ENCODE results near the gene DHRSX.
"Not testable (repeated sequence)": the region's sequence is repeated elsewhere in the genome, so short reads cannot be mapped to it uniquely, and the experiment has no call there.

DHRSX gene

DNA sequence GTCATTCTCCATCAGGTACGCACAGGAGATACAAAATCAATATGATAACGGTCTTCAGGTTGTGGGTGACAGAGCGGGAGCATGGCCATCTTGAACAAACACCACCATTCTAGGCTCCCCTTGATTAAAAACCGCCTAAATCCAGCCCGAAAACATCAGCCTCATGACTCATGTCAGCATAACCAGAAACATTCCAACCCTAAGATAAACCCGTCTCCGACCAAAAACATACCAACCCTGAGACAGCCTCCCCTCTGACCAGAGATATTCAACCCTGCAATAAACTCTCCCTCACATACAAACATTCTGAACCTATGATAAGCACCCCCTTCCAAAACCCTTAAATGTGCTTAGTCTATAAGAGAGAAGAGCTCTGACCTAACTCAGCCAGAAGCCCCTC, 157.9 kb downstream of the DHRSX start:
- no peak for DNase-seq

DNA sequence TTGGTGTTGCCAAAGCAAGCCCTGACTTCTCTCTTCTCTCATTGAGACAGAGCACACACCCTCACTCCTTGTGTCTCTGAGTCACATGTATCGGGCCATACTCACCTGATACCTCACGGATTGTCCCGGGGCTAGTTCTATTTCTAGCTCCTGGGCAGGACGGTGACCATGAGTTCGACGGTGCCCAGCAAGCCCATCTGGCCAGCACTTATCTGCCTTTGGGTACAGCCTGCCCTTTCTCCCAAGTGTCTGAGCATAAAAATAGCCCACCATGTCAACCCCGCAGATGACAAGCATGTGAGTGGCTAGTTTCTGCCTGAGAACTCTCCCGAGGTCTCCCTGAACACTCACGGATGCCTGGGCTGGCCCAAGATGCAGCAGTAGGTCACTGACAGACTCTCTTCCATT, 158.5 kb downstream of the DHRSX start:
- no peak for DNase-seq

DNA sequence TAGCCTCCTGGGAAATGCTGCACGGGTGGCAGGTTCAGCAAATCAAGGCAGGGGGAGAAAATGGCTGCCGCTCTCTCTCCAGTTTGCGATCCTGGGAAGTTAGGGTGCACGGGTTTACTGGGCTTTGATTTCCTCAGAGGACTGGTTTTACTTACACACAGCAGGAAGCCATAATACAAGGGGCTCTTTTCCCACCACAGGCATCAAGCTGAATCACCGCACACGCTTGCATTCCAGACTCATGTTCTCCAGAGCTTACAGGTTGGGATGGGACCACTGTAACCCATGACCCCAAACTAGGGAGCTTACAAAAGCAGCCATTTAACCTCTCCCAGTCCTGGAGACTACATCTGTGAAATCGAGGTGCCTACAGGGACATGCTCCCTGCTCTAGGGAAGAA, 159.8 kb downstream of the DHRSX start:
- no peak for DNase-seq

DNA sequence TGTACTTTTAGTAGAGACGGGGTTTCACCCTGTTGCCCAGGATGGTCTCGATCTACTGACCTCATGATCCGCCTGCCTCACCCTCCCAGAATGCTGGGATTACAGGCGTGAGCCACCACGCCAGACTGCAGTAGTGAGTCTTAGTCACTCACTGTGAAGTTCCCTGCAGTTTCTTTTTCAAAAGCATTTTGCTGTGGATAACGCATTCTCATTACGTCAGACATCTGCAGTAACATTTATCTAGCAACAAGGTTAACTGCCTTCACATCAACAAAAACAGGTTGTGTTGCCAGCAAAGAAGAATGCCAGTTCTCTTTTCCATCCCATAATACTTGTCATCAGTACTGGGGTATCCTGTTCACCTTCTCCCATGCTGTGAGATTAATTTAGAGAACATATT, 164.6 kb downstream of the DHRSX start:
- no peak for DNase-seq

DNA sequence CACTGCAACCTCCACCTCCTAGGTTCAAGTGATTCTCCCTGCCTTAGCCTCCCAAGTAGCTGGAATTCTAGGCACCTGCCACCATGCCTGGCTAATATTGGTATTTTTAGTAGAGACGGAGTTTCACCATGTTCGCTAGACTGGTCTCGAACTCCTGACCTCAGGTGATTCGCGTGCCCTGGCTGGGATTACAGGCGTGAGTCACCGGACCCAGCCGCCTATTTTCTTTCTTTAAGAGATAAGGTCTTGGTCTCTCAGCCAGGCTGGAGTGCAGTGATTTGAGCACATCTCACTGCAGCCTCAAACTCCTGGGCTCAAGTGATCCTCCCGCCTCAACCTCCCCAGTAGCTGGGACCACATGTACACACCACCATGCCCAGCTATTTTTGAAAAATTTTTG, 166.5 kb downstream of the DHRSX start:
- DNase-seq = no peak

DNA sequence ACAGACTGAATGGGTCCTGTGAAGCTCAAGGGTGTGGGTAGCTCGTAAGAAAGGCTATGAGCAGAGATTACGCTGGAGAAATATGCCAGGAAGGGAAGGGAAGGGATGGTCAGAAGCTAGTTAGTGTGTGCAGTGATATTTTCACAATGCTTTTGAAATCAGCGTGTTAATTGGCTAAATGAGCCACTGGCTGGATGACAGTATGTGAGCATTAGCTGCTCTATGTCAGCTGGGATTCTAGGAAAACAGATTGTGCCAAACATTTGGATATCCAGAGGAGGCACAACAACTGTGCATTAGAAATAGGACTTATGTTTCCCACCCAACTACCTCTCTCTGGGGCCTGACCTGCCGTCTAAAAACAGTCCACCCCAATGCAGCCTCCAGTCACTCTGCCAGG, 168.5 kb downstream of the DHRSX start:
- DNase-seq = no peak

DNA sequence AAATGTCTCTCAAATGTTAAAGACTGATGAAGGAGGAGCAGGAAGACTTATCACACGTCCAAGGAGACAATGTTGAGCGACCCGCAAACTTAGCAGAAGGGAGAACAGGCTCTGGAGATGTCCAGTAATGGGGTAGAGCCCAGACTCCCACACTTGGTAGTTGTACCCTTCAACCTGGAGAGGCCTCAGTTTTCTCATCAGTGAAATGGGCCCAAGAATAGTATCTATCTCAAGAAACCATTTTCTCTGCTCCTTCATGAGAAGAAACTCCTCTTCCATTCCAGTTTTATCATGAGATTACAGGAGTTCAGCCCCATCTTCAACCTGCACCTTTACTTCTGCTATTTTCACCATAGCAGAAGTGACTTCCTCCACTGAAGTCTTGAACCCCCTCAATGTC, 169.9 kb downstream of the DHRSX start:
- no peak for DNase-seq

DNA sequence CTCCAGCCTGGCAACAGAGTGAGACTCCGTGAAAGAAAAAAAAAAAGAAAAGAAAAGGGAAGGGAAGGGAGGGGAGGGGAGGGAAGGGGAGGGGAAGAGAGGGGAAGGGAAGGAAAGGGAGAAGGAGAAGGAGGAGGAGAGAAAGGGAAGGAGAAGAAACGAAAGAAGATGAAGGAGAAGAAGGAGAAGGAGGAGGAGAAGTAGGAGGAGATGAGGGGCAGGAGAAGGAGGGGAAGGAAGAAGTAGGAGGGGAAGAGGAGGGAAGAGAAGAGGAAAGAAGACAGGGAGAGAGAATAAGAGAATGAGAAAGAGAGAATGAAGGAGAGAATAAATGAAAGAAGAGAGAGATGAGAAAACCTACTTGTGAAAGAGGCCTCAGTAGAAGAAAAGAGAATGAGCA, 170.3 kb downstream of the DHRSX start:
- DNase-seq = no peak

DNA sequence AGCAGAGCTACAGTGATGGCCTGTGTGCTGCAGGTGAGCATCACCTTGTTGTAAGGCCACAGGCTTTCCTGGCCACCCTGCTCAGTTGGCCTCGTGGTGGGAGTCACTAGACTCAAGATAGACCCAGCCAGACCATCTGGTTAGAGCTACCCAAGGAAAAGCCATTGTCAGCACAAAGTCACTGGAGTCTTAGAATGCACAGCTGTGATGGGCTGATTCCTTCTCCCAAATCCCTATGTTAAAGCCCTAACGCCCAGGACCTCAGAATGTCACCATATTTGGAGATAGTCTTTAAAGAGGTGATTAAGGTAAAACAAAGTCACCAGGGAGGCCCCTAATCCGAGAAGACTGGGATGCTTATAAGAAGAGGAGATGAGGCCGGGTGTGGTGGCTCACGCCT, 173.4 kb downstream of the DHRSX start:
- no peak for DNase-seq

DNA sequence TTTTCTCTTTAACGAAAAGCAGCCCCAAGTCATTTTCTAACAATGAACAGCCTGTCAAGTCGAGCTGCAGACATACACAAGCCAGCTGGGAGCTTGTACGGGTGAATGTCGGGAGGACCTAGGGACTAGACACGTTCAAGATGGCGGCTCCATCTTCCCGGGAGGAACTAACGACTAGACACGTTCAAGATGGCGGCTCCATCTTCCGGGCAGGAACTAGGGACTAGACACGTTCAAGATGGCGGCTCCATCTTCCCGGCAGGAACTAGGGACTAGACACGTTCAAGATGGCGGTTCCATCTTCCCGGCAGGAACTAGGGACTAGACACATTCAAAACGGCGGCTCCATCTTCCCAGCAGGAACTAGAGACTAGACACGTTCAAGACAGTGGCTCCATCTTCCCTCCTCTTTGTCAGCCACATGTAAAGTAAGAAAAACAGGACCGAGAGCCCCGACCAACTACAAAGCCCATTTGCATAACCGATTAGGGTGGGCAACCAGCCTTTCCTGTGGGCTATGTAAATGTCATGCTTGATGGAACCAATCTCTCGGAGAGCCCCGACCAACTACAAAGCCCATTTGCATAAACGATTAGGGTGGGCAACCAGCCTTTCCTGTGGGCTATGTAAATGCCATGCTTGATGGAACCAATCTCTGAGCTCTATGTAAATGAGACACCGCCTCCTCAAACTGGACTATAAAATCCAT, 175.5 kb downstream of the DHRSX start:
- DNase-seq = peak; percentile 52

DNA sequence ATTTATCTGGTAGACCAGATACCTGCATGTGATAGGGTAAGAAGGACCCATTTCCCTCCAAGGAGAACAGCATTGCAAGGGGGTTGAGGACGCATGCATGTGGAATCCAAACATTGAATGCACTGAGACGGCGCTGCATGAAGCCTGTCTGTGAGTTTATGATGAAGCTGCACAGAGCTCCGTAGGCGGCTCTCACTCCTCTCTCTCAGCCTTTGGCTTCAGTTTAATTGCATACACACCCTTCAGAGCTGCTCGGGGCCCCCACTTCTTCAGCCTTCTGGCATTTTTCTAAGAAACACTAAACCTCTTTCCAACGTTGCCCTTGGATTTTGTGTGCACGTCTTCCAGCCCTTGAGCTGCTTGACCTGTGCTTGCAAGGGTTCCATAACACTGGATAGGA, 176.6 kb downstream of the DHRSX start:
- DNase-seq = no peak

DNA sequence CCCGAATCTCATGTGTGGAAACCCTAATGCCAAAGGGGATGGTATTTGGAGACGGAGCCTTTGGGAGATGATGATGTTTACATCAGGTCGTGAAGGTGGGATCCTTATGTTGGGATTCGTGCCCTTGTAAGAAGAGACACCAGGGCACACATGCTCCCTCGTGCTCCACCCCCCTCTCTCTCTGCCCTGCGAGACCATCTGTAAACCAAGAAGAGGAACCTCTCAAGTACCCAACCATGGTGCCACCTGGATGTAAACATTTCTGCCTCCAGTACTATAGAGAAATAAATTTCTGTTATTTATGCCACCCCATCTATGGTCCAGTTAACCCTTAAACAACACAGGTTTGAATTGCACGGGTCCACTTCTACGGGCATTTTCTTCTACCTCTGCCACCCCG, 179.4 kb downstream of the DHRSX start:
- DNase-seq = no peak

DNA sequence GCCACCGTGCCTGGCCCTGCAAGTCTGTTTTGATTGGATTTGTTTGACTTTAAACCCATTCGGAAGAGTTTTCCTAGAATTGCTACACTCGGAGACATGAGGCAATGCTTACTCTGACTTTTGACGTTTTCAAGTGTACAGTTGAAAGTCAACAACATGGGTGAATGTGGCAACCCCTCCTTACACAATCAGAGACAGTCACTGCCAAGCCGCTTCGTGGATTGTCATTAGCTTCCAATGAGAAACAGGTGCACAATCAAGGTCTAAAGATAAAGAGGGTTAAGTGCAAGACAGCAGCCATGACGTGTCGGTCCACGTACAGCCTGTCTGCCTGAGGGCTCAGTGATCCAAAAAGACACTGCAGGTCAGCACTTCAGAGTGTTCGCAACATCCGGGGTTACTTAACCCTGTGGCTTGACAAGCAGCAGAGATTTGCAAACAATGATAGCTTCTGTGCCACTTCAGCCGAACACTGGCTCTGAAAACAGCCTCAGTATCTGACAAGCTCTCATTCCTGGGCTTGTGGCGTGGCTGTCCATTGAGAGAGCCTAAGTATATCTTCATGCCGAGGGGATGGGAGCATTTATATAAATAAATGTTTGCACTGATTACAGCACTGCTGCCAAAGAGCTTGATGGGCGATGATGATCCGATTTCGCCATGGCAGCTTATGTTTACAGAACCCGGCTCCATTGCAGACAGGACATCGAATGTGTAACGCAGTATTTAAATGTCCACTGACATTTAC, 180.0 kb downstream of the DHRSX start:
- peak; percentile 79 for DNase-seq

DNA sequence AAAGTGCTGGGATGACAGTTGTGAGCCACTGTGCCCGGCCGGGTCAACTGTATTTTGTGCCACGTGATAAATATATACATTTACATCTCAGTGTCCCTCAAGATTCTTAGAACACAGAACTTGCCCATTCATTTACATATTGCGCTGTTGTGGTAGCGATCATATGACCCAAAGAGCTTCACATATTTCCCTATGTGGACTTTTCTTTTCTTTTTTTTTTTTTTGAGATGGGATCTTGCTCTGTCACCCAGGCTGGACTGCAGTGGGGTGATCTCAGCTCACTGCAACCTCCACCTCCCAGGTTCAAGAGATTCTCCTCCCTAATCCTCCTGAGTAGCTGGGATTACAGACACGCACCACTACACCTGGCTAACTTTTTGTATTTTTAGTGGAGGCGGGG, 180.7 kb downstream of the DHRSX start:
- DNase-seq = no peak

DNA sequence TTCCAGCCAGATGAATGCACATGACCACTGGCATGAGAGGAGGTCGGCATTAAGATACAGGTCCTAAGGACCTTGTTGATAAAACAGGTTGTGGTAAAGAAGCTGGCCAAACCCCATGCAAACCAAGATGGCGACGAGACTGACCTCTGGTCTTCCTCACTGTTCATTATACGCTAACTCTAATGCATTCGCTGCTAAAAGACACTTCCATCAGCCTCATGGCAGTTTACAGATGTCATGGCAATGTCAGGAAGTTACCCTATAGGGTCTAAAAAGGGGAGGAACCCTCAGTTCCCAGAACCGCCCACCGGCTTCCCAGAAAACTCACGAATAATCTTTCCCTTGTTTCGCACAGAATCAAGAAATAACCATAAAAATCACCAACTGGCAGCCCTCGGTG, 182.4 kb downstream of the DHRSX start:
- no peak for DNase-seq

DNA sequence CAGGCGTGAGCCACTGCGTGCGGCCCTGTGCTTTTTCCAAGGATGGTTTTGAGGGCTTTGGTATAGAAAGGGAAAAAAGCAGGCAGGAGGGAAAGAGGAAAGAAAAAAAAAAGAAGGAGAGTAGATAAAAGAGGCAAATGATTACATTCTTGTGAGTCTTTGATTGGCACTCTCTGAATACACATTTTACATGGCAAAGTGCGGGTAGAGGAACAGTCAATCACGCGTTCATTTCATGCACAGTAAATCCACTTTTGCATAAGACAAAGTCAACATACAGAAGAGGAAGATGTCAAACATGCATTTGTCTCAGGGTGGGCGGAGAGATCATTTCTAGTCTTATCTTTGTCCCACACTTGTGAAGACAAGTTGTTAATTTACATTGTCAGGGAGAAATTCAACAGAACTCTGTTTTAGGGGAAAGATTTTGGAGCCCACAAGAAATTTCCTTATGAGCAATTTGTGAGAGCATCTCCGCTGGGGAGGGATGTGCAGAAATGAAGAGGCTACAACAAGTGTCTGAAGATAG, 183.2 kb downstream of the DHRSX start:
- no peak for DNase-seq

DNA sequence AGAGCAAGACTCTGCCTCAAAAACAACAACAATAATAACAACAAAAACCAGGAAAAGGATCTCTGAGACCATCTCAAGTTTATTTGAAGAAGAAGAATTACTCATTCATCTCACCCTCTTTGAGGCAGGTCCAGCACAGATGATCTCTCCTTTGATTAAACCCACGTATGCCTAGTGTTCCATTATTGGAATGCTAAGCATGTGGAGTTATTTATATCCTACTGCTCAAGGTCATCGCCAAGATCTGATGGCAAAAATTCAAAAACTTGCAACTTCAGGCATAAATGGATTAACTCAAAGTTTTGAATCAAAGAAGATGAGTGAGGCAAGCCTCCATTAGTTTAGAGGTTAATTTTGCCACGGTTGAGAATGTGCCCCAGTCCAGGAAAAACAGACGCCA, 184.2 kb downstream of the DHRSX start:
- no peak for DNase-seq

DNA sequence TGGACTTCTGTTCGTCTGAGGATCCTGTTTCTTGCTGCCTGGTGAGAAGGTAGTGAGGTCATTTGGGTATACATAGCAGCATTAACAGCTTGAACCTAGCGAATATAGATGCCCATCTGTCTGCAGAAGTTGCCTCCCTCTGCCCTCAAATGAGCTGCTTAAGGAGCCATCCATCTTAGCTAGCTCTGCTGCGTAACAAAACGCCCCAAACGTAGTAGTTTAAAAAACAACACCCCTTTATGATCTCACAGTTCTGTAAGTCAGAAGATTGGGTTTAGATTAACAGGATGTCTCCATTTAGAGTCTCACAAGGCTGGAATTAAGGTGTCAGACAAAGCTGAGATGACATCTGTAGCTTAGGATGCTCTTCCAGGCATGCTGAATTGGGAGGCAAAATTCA, 185.3 kb downstream of the DHRSX start:
- no peak for DNase-seq

DNA sequence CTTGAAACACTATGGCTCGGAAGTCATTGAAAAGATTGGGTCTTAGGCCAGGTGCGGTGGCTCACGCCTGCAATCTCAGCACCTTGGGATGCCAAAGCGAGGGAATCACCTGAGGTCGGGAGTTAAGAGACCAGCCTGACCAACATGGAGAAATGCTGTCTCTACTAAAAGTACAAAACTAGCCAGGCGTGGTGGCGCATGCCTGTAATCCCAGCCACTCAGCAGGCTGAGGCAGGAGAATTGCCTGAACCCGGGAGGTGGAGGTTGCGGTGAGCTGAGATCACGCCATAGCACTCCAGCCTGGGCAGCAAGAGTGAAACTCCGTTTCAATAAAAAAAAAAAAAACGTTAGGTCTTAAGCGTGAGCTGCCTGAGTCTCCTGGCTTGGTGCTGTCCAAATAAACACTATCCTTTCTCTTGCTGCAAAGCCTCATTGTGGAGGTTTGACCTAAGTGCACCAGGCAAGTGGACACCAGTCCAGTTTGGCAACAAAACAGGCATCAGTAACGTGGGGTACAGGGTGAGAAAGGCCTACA, 185.9 kb downstream of the DHRSX start:
- DNase-seq = no peak

DNA sequence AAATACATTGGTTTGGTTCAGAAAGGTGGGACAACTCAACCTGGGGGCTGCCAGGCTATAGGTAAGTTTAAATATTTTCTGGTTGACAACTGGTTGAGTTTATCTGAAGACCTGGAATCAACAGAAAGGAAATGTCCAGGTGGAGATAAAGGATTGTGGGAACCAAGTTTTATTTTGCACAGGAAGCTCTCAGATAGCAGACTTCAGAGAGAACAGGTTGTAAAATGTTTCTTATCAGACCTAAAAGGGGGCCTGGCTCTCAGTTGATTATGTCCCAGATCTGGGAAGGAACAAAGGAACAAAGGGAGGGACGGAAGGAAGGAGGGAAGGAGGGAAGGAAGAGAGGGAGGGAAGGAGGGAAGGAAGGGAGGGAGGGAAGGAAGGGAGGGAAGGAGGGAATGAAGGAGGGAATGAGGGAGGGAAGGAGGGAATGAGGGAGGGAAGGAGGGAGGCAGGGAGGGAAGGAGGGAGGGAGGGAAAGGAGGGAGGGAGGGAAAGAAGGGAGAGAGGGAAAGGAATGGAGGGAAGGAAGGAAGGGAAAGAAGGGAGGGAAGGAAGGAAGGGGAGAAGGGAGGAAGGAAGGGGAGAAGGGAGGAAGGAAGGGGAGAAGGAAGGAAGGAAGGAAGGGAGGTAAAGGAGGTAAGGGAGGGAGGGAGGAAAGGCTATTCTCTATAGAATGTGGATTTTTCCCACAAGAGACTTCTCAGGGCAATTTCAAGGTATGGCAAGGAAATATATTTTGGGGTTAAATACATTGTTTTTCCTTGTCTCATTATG, 186.7 kb downstream of the DHRSX start:
- DNase-seq = no peak

DNA sequence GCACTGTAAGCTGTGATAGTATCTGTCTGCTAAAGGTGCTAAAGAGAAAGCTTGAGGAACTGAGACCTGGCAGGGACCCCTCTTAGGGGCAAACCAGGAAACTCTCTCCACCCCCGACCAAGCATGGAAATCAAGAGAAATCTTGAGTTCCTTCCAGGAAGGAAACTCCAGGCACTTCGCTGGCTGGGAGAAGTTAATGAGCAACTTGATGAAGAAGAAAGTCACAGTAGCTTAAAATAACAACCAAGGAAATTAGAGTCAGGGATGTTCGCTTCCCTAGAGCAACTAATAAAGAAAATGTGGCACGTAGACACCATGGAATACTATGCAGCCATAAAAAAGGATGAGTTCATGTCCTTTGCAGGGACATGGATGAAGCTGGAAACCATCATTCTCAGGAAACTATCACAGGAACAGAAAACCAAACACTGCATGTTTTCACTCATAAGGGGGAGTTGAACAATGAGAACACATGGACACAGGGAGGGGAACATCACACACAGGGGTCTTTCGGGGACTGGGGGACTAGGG, 188.7 kb downstream of the DHRSX start:
- DNase-seq = not testable (repeated sequence)

DNA sequence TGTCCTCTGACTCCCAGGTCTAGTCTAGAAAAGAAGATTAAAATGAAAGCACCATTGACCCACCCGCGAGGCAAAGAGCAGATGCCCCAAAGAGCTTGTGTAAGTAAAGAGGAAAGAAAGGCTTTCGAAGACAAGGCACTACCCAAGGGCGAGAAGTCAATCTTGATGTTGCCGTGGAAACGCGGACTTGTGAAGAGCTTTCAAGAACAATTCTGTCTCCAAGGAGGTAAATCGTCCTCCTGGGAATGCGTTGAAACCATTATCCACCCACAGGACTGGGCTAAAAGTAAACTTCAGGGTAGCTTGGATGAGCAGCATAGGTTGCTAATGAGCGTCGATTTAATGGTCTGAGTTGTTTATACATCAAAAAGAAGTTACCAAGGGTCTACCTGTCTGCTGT, 189.3 kb downstream of the DHRSX start:
- no peak for DNase-seq

DNA sequence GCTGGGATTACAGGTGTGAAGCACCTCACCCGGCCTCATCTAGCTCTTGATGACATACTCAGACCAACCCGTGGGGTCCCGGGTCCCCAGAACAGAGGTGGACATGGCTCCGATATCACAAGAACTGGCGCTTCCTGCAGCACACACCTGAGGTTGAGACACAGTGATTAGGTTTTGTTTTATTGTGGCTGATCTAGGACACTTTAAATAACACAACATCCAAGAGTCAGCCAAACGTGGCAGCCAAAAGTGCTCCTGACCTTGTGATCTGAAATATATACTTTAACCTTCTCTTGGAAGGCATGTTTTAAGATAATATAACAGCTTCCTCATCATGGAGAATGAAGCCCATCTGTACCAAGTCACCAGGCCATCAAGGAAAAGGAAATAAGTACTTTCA, 198.9 kb downstream of the DHRSX start:
- DNase-seq = no peak
